Left lung (tissue), 10 donors: ENCODE data around the gene INO80C. TPM values are rescaled to one million over a fixed set of nuclear protein-coding genes. Genes with fewer than 3 reads are reported as not detected.

Experiments
- ATAC-seq: fragments of 200-7000 bp; cut with Tn5 transposase; one replicate; pipeline ENCODE4 v1.9.1; 2020; ENCODE audit warnings: moderate library complexity
- DNase-seq, 4 donors: peaks; one replicate each; pipeline ENCODE4 v3.0.0-alpha.2; 2013 to 2020
- H3K27ac ChIP-seq, 2 donors: fragments of 200-600 bp; sonication (generic) in 1 of 2; one replicate each; pipeline versions ENCODE4 v1.5.0 to v1.8.0; 2020 to 2021
- H3K27me3 ChIP-seq, 2 donors: fragments of 200-600 bp; sonication (generic) in 1 of 2; one replicate each; pipeline versions ENCODE4 v1.5.0 to v1.8.0; 2020 to 2021
- H3K36me3 ChIP-seq, 2 donors: fragments of 200-600 bp; sonication (generic) in 1 of 2; one replicate each; pipeline versions ENCODE4 v1.5.0 to v1.8.0; 2020 to 2021
- H3K4me1 ChIP-seq, 2 donors: fragments of 200-600 bp; one replicate each; pipeline ENCODE4 v1.8.0; 2021
- H3K4me3 ChIP-seq, 2 donors: fragments of 200-600 bp; sonication (generic) in 1 of 2; one replicate each; pipeline versions ENCODE4 v1.5.0 to v1.8.0; 2020 to 2021; ENCODE audit warnings: mild to moderate bottlenecking in 1 of 2
- H3K9me3 ChIP-seq, 2 donors: fragments of 200-600 bp; sonication (generic) in 1 of 2; one replicate each; pipeline versions ENCODE4 v1.5.0 to v1.8.0; 2020 to 2021
- CTCF ChIP-seq, 2 donors: fragments of 200-600 bp; sonication (generic) in 1 of 2; IDR thresholded peaks; one replicate each; pipeline versions ENCODE4 v1.5.0 to v1.8.0; 2021; ENCODE audit warnings: antibody characterized with exemption in 2 of 2
- intact Hi-C, 2 donors: fragments of 100-400 bp; cut with DNase I; formaldehyde crosslinking; loops; one replicate each; pipeline versions ENCODE4 v1.11.2 to v1.14.2; 2022
- polyA plus RNA-seq, 6 donors: library from polyadenylated mRNA; unstranded; fragments of 120-200 nt; gene quantifications; one replicate each; pipeline ENCODE4 v1.2.1, GENCODE V29; 2013; ENCODE audit not compliant: insufficient read length in 6 of 6
- total RNA-seq, 2 donors: library from RNA; stranded (reverse); fragmentation: NEBNext Ultra II Directional; extraction: Animal tissue kit (Norgen Biotek cat#: 25700); gene quantifications; one replicate each; pipeline ENCODE4 v1.2.1, GENCODE V29; 2021
- donor health status: DM: no; HTN: yes; CAD: no.
- donor health status: DM: no; HTN: no; CAD: no.

The INO80C gene
- total and polyA plus RNA-seq, 8 donors, result 27.0 to 41.6 (median 35.2) TPM

DNA sequence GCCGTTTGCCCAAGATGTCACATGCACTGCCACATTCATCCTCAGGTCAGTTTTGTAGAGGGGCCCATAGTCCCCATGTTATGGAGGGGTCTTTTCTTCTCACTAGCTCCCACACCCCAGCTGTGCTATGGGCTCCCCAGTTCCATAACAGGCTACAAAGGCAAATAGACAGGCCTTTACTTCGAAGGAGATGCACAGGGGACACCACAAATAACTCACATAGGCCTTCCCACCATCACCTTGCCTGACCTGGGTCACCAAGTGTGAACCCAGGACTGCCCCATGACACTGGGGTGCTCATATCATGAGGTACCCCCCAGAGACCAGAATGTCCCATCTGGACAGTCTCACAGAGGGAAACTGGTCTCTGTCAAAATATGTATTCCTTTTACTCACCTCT, 15.0 kb upstream of the INO80C start:
- intact Hi-C loops, result no loop called here
- Histone ChIP-seq H3K27me3 (no peaks in the 10 kb centered on the region), H3K4me3 (no peak overlapping the region), H3K27ac (no peak overlapping the region), H3K4me1 (no peaks in the 10 kb centered on the region), H3K36me3 (no peaks in the 10 kb centered on the region), H3K9me3 (no peaks in the 10 kb centered on the region)
- ATAC-seq (no peak), DNase-seq (no peak)
- no peak for TF ChIP-seq CTCF (IDR thresholded peaks at IDR 0.05)

GRCh38 chr18:35511833-35512232, 14.1 kb upstream of the INO80C start:
- H3K9me3 ChIP-seq, result no peaks in the 10 kb centered on the region
- H3K27ac ChIP-seq, result no peak overlapping the region
- no peak for ATAC-seq
- intact Hi-C loops, result no loop called here
- no peaks in the 10 kb centered on the region for H3K36me3 ChIP-seq
- no peak for DNase-seq
- no peak overlapping the region for H3K4me3 ChIP-seq
- no peaks in the 10 kb centered on the region for H3K4me1 ChIP-seq
- TF ChIP-seq CTCF (IDR thresholded peaks at IDR 0.05), result no peak
- H3K27me3 ChIP-seq, result no peaks in the 10 kb centered on the region

GRCh38 chr18:35511428-35511827, 13.7 kb upstream of the INO80C start:
- ATAC-seq (no peak), DNase-seq (no peak)
- TF ChIP-seq CTCF (IDR thresholded peaks at IDR 0.05), result no peak
- Histone ChIP-seq H3K9me3 (no peaks in the 10 kb centered on the region), H3K27ac (no peak overlapping the region), H3K36me3 (no peaks in the 10 kb centered on the region), H3K4me3 (no peak overlapping the region), H3K27me3 (no peaks in the 10 kb centered on the region), H3K4me1 (no peaks in the 10 kb centered on the region)
- intact Hi-C loops, result no loop called here

GRCh38 chr18:35510076-35510651, 12.4 kb upstream of the INO80C start:
- Histone ChIP-seq H3K27me3 (no peaks in the 10 kb centered on the region), H3K9me3 (no peaks in the 10 kb centered on the region), H3K27ac (no peak overlapping the region), H3K4me3 (no peak overlapping the region), H3K4me1 (no peaks in the 10 kb centered on the region), H3K36me3 (no peaks in the 10 kb centered on the region)
- ATAC-seq (no peak), DNase-seq (no peak)
- intact Hi-C loops, result no loop called here
- no peak for TF ChIP-seq CTCF (IDR thresholded peaks at IDR 0.05)

DNA sequence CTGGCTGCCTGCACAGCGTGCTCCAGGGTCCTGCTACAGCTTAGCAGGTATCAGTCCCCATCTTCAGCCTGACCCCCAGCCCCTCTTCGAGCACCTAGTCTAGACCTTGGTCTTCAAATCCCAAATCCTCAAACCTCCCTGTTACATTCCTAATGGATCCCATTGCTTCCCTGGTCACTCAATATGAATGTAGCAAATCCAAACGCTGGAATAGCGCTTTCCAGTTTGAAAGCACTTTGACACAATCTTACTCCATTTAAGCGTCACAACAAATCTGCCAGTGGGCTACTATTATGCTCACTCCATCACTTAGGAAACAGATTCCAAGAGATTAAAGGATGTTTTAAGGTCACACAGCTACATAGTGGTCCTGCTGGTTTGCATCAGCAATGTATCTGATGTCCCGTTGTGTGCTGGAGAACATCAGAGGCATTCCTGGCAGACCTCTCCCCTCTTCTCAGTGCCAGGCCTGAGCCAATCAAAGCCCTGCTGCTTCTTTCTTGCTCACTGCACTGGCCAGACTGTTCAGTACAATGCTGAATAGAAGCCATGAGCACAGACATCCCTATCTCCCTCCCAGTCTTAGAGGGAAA, 11.1 kb upstream of the INO80C start:
- intact Hi-C loops, result no loop called here
- H3K4me1 ChIP-seq, result no peaks in the 10 kb centered on the region
- no peaks in the 10 kb centered on the region for H3K9me3 ChIP-seq
- H3K27ac ChIP-seq, result no peak overlapping the region
- TF ChIP-seq CTCF (IDR thresholded peaks at IDR 0.05), result no peak
- ATAC-seq, result no peak
- no peaks in the 10 kb centered on the region for H3K27me3 ChIP-seq
- no peaks in the 10 kb centered on the region for H3K36me3 ChIP-seq
- DNase-seq, result no peak
- H3K4me3 ChIP-seq, result no peak overlapping the region
